ENCODE measurements around the gene ARHGAP45.

- TF ChIP-seq CTCF (IDR thresholded peaks at IDR 0.05 in 4 of 5, conservative IDR thresholded peaks at IDR 0.05 in 1 of 5) = no peak
- no peak for TF ChIP-seq POLR2A (IDR thresholded peaks at IDR 0.05)
These were observed 42.1 kb downstream of the ARHGAP45 start for GRCh38 chr19:1109032-1109551.

All from gastrocnemius medialis (tissue), 4 donors.